Ammon's horn (tissue), 1 donor: Measurements from ENCODE around the gene DEPDC5.

Source experiments
- DNase-seq: peaks from one replicate; pipeline ENCODE4 v3.0.0-alpha.2; 2016; ENCODE audit warnings: low spot score

Gene DEPDC5

DNA sequence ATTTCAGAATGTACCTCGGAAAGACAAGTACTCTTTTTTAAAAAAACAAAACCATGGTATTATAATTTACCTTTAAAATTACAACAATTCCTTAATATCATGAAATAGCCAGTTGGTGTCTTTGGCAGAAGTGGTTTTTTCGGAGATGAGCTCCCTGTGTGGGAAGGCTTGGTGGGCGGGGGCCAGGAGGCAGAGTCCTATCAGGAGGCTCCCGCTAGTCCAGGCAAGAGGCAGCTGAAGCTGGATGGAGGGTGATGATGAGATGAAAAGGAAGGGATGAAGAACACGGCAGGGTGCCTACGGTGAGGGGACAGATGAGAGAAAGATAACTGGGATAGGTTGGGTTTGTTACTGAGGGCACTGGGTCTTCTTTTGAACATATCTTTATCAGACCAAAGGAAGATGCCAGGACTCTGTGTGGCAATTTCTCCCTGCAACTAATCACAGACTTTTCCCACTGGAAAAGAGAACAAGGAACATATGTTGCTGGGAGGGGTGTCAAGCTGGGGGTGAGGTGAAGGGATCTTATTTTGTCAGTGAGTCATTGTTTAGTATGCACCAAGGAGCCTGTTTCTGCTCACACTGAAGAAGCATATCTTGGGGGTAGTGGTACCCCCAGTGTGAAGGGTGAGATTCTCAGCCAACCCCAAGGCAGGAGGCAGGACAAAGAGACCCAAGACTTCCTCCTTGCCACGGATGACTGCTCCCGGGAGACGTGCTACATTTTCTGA lies 99.0 kb downstream of the DEPDC5 start:
- no peak for DNase-seq

DNA sequence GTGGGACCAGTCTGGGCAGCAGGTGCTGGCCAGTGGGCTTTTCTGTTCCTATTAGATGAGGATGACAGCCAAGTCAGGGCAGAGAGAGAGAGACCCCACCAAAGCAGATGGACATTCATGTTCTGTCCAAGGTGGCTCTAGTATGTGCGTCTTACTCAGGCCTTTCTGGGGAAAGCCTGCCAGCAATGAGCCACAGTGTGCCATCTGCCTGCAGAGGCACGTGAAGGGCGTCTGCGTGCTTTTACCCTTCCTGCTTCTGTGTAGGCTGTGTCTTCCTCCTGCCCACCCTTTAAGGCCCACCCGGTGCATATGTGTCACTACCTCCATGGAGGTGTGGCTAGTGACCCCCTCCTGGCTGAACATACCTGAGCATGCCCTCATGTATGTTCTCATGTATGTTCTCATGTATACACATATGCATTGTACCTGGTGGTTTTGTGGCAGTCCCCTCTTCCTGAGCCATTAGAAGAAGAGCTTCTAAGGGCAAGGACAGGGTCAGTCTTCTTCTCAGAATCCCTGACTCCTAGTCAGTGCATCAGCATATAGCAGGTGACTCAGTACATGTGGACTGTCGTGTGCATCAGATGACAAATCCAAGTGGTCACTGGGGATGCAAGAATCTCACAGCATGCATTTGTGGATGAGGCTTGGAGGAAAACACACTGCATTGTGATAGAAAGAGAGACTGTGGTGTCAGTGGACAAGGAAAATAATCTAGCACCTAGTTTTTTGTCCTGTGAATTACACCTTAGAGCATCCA lies 100.1 kb downstream of the DEPDC5 start:
- no peak for DNase-seq

DNA sequence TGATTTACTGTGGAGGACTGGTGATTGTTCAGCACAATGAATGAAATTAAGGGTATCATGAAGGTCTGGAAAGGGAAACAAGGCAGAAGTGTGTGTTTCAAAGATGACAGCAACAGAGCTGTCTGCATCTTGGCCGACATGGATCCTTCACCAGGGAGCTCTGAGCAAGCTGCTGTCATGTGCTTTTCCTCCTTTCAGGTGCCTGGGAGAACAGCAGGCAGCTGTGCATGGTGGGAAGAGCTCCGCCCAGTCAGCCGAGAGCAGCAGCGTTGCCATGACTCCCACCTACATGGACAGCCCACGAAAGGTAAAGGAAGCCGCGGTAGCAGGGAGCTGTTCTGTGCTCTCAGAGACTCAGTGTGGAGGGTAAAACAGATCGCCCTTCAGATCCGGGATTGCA lies 103.4 kb downstream of the DEPDC5 start:
- peak; percentile 55 for DNase-seq

DNA sequence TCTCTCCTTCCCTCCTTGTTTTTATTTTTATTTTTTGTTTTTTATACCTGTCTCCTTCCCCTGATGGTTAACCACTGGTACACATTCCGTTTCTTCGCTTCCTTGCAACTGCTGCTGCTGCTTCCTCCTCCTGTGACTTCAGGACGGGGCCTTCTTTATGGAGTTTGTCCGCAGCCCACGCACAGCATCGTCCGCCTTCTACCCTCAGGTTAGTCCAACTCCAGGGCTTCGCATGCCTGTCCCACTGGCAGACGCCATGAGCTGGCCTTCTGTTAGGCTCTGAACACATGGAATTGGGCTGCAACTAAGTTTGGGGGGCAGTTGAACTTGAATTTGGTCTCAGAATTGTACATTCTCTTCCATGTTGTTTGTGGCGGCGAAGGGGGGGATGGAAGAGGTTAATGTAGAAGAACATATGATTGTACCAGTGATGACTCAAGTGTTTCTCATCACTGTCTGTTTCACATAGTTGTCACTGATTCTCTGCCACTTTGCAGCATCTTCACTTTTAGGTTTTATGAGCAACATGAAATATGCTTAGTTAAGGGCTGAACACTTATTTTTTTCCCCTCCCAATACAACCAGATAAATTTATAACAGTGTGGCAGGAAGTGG lies 107.5 kb downstream of the DEPDC5 start:
- DNase-seq = no peak

DNA sequence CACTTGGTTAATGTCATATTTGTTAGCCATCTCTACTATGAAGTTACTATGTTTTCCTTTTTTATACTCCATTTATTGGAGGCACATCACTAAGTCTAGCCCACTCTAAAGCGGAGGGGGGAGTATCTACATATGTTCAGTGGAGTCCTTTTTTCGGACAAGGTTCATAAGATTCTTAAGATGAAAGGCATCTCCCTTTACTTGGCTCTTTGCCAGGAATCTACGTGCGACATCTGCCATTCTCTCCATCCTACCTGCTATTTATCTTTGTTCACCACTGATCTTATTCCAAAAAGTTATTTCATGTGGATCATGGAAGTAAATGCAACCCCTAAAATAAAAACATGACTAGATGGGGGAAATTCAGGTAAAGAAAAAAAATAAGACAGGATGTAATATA lies 113.1 kb downstream of the DEPDC5 start:
- DNase-seq = no peak

DNA sequence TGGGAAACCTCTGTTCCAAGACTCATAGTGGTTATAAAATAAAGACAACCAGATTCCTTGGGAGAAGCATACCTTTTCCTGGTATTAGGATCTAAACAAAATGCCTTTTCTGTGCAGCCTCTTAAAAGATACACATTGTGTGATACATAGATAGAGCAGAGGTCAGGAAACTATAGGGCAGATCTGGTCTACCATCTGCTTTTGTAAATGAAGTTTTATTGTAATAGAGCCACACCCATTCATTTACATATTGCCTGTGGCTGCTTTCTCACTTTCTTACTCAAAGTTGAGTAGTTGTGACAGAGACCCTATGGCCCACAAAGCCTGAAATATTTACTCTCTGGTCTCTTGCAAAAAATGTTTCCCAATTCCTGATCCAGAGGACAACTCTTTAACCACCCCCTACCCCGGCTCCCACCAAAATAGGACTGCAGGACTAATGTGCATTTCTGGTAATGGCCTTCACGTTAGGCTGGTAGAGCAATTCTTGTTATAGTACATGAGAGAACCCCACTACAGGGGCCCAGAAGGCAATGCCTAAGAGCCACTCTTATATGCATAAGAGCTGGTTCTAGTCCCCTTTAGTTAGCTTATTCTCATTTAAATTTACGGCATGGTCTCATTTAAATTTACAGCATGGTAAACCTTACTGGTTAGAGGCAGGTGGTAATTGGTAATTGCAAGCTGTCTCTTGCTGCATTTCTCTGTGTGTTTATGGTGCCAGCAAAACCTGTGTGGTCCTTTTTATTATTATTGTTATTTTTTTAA lies 113.8 kb downstream of the DEPDC5 start:
- DNase-seq = no peak

DNA sequence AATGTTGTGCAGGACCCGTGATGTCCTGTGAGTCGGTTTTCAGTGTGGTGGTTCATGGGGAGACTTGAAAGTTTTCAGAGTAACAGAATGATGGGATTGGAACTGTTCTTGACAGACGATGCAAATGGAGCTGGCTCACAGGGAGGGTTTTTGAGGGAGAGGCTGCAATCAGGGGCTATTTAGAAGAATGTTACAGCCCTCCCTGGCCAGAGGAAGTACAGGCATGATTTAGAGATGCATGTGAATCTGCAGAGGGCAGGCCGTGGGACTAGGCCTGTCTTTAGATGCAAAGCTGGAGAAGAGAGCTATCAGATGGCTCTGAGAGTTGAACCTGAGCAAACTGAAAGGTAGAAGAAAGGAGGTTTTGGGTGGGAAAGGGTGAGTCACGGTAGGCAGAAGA lies 115.9 kb downstream of the DEPDC5 start:
- no peak for DNase-seq

DNA sequence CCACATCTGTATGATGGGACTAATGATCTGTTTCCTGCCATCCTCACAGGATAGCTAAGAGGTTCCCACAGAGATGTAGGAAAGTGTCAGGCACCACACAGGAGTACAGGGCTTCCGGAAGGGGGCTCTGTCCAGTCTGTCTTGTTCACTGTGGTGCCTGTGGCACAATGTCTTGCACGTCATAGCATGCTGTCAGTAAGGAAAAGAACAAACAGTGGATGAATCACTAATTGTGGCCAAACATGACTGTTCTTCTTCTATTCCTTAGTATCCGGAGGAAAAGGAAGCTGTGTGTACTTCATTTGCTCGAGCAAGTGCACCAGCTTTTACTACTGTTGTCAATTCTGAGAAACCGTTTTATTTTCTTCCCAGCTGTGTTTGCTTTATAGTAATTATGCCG lies 117.1 kb downstream of the DEPDC5 start:
- peak; percentile 65 for DNase-seq

DNA sequence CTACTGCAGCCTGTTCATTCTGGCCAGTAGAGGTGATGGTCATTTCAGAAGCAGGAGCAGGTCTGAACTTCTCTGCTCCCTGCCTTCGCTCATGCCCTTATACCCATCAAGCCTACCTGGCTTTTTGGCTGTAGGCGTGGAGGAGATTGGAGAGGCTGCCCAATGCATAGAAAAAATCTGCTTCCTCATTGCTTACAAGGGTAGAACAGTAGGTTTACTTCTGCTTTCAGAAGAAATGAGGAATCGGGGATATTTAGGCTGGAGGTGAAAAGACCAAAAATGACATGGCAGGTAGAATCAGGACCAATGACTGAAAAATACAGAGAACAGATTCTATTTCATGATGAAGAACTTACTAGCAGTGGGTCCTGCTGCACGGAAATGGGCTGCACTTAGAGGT lies 117.7 kb downstream of the DEPDC5 start:
- no peak for DNase-seq

DNA sequence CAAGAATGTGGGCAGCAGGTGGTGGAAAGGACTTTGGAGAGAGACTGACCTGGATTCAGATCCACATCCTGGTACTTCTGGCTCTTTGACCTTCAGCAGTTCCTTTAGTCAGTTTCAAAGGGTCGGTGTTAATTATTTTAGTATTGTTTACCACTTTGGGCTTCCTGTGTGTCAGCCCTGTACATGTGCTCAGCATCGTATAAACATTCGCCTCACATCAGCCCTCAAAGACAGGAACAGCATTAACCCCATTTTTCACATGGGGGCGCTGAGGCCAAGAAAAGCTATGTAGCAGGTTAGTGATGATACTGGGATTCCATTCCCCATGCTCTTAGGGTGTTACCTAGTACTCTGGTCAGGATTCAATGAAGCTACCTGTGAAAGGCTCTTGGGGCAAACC lies 118.4 kb downstream of the DEPDC5 start:
- no peak for DNase-seq

DNA sequence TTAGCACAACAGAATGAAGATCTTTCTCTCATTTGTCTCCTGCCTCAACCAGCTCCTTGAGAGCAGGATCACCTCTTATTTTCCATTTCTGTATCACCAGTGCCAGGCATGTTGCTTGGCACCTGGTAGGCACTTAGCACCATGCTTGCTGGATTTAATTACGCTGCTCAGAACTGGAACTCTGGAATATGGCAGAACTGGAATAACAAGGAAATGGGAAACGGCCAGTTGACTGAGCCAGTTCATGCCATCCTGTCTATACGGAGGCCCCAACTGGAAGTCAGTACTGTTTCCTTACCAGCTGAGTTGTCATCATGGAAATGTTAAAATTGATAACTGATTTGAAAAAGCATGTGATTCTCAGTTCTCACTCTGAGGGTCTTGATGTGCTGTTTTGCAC lies 121.0 kb downstream of the DEPDC5 start:
- DNase-seq = no peak

DNA sequence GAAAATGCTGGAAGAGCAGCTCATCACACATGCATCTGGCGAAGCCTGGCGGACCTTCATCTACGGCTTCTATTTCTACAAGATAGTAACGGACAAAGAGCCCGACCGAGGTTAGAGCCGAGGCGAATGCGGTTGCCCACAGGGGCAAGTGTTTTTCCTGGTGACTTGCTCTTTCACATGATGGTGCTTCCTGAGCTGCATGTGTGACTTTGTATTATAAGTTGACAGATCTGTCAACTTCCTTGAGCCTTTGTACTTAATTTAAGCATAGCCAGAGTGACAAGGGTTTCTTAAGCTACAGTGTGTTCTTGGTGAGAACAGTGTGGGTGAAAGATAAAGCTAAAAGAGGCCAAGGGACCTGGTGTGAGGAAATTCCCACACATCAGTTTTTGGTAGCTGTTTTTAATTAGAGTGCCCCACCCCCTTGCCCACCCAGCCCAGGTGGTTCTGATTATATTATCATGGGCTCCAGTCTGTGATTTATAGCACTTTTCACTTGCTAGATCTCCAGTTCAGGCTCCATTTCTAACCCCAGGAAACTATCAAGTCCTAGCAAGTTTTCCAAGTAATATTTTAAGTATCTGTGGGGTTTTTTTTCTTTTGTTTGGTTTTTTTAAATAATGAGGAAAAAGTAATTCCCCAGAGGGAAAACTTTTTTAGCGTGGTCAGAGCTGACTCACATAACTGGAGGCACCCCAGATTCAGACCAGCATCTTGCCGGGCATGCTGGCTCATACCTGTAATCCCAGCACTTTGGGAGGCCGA lies 122.5 kb downstream of the DEPDC5 start:
- DNase-seq = no peak

DNA sequence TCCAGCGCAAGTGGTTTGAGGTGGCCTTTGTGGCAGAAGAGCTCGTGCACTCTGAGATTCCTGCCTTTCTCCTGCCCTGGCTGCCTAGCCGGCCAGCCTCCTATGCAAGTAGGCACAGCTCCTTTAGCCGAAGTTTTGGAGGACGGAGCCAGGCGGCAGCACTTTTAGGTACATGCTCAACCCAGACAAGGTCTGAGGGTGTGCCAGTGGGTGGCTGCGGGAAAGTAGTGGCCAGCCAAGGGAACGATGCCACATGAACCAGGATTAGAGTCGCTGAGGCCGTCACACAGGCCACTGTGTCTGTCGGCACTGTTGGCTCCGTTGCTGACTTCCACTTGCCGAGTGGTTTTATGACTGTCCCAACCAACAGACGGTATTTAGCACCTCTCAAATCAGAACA lies 125.8 kb downstream of the DEPDC5 start:
- no peak for DNase-seq

DNA sequence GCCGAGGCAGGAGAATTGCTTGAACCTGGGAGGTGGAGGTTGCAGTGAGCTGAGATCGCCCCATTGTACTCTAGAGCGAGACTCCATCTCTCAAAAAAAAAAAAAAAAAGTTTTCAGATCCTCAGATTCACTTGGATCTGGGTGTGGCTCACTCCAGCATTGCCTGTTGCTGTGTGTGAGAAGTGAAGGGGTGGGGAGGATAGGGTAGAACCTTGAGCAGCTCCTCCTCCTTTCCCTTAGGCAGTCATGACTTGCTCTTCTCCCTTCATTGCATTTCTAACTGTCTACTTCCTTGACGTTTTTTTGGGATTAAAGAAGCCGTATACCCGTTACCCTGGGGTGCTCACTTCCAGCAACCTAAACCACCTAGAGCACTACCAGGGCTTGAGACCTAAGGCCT lies 127.4 kb downstream of the DEPDC5 start:
- DNase-seq = no peak

DNA sequence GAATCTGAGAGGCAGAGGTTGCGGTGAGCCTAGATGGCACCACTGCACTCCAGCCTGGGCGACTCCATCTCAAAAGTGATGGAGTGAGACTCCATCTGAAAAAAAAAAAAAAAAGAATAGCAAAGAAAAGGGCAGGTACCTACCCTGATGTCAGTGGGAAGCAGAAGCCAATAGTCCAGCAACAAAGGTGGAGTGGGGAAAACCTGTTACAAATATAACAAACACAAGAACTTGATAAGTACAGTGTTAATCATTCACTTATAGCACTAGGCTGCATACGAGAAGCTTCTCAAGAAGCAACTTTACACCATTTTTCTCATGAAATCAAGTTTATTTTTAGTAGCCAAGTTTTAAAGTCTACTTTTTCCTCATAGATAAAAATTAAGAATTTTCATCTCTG lies 128.0 kb downstream of the DEPDC5 start:
- no peak for DNase-seq

DNA sequence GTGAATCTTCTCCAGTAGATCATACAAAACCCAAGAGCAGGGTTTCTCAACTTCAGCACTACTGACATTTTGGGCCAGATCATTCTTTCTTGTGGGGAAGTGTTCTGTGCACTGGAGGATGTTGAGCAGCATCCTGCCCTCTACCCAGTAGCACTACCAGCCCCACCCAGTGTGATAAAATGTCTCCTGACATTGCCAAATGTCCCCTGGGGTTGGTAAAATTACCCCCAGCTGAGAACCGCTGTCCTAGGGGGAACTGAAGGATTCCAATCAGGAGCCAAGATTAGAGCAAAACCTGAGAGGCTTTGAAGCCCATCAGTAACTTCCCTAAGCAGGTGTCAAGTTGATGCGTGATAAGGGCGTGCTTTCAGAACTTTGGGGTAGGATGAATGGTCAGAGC lies 129.2 kb downstream of the DEPDC5 start:
- DNase-seq = no peak

DNA sequence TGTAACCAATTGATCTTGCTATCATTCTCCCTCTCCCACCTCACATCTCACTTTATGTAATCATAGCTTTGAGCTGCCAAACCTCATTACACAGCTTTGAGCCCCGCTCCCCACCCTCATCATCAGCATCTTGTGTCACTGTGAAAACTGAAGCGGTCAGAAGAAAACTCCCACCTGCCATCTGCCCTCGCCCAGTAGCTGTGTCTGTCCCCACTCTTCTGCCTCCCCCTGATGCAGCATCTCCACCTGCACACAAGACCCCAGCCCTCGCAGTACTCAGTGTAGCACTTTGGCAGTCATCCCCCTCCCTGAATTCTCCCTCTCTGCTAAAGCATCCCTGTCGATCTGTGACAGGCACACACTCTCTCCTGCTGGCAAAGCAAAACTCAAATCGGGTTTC lies 130.2 kb downstream of the DEPDC5 start:
- DNase-seq = peak; percentile 24

DNA sequence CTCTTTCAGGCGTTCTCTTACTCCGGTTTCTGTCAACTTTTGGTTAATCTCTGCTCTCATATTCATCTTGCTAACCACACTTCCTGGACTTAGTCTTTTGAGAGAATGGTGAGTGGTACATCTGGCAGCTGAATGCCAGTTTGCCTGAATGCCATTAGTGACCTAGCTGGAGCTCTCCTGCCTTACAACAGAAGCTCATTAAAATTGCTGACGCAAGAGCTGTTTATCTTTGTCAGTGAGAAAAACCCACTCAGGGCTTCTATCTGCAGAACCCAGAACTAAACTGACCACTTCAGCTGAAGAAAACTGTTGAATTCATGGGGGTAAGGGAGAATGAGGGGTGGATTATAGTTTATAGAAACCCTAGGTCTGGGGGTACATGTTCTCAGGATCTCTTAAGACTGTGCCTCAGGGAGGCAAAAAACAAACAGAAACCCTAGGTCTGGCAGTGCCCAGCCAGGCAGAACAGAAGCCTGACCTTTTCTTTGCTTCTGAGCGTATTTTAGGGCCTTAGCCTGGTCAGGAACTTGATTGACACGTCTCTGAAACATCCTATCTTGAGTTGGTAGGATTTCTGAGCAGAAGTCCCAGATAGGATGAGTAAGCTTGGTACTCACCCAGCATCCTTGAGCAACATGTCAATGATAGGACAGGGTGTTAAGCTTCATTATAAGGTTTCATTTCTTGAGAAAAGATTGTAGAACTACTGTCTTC lies 137.7 kb downstream of the DEPDC5 start:
- no peak for DNase-seq

DNA sequence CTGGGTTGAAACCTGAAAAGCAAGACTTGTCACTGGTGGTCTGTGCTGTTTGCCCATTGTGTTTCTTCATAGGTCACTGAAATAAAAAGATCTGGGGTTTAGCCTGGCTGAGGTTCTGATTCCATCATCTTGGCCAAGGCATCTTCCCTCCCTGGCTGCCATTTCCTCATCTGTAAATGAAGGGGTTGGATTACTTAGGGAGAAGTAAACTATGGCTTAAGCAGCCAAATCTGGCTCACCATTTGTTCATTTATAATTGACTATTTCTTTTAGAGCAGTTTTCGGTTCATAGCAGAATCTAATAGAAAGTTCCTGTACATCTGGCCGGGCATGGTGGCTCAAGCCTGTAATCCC lies 138.2 kb downstream of the DEPDC5 start:
- DNase-seq = no peak

DNA sequence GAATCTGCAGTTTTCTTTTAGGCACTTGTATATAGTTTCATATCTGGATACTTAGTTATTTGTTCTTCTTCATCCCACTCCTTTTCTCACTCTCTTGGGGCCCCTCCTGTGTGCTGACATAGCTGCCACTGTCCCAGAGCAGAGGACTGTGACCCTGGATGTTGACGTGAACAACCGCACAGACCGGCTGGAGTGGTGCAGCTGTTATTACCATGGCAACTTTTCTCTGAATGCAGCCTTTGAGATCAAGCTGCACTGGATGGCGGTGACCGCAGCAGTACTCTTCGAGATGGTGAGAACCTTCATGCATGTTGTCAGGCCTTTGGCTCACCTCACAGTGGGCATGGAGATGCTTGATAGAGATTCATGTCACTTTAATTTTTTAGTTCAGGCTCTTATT lies 139.6 kb downstream of the DEPDC5 start:
- DNase-seq = peak; percentile 89

DNA sequence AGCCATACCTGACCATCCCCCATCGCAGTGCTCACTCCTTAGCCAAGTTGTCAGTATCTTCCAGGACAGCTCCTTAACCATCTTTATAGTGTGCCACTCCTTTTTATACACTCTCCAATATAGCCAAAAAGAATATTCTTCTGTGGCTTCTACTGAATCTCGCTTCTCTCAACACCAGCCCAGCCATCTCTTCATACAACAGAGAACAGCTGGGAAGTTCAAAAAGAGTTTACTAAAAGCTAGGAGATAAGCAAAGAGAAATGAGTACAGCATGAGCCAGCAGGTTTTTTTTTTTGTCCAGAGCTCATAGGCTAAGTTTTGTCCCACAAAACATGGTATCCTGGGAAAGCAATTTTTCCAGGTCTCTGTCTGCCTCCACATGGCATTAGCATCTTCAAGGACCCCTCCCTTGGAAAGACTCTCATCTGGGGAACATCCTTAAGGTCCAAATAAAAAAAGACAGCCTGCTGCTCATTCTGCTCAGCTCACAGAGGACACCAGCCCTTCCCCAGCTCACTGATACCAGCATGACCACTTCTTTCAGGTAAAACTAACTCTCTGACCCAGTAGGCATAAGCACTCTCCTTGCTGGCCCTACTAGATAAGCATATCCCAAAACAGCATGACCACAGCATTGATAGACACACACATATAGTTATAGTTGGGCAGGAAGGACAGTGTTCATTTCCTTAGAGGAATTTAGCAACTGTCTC lies 141.7 kb downstream of the DEPDC5 start:
- DNase-seq = no peak
